CD4-positive, alpha-beta T cell (primary cell): ENCODE measurements around the gene GCN1. TPM values are rescaled to one million over a fixed set of nuclear protein-coding genes. Genes with fewer than 3 reads are reported as not detected.

ENCODE experiments used
- ATAC-seq: fragments of 200-7000 bp; cut with Tn5 transposase; one replicate; pipeline ENCODE4 v1.10.0; 2022; ENCODE audit warnings: mild to moderate bottlenecking; ENCODE audit not compliant: poor library complexity
- CTCF ChIA-PET: fragments of 350-600 bp; sonication (Branson Sonifier 250); formaldehyde crosslinking; loops from one replicate; lab custom pipeline; 2021; ENCODE audit warnings: antibody characterized with exemption, inconsistent platforms; lab: Charles Lee
- POLR2A ChIA-PET: fragments of 350-600 bp; sonication (Branson Sonifier 250); formaldehyde crosslinking; loops from one replicate; lab custom pipeline; 2021; ENCODE audit warnings: antibody characterized with exemption, inconsistent platforms; lab: Charles Lee
- DNase-seq, 14 experiments: peaks; one replicate each; pipeline ENCODE4 v3.0.0-alpha.2; 2013 to 2020; ENCODE audit warnings: mixed read lengths in 2 of 14
- H3K27ac ChIP-seq, 2 donors: one replicate each; pipeline versions ENCODE4 v1.5.1 to v1.7.0; 2013; ENCODE audit warnings: low read length in 2 of 2, low read depth in 1 of 2, mild to moderate bottlenecking in 1 of 2
- H3K27me3 ChIP-seq, 2 experiments: 1 replicate in 1 of 2; 2 replicates in 1 of 2; pipeline versions ENCODE4 v1.6.1 to v1.7.0; 2013; ENCODE audit warnings: low read length in 2 of 2, control low read depth in 1 of 2, mild to moderate bottlenecking in 1 of 2, moderate library complexity in 1 of 2; ENCODE audit not compliant: insufficient read depth in 2 of 2, control insufficient read depth in 1 of 2
- H3K36me3 ChIP-seq: one replicate; pipeline ENCODE4 v1.6.1; 2013; ENCODE audit warnings: low read length, control low read depth; ENCODE audit not compliant: insufficient read depth
- H3K4me1 ChIP-seq: one replicate; pipeline ENCODE4 v1.6.1; 2013; ENCODE audit warnings: low read length, control low read depth; ENCODE audit not compliant: insufficient read depth
- H3K4me3 ChIP-seq: one replicate; pipeline ENCODE4 v1.5.1; 2013; ENCODE audit warnings: mild to moderate bottlenecking, low read length, moderate library complexity
- H3K9me3 ChIP-seq, 2 experiments: 1 replicate in 1 of 2; 2 replicates in 1 of 2; pipeline versions ENCODE4 v1.6.1 to v1.7.0; 2013; ENCODE audit warnings: low read length in 2 of 2, mild to moderate bottlenecking in 2 of 2, control low read depth in 1 of 2, moderate library complexity in 1 of 2; ENCODE audit not compliant: control insufficient read depth in 1 of 2, insufficient read depth in 1 of 2
- H3K27ac Mint-ChIP-seq: one replicate; pipeline ENCODE4 v1.8.0; 2020; ENCODE audit warnings: mixed read lengths
- H3K27me3 Mint-ChIP-seq: one replicate; pipeline ENCODE4 v1.8.0; 2021; ENCODE audit warnings: mixed read lengths
- H3K36me3 Mint-ChIP-seq: one replicate; pipeline ENCODE4 v1.8.0; 2021; ENCODE audit warnings: low read depth, mixed read lengths
- H3K4me1 Mint-ChIP-seq: one replicate; pipeline ENCODE4 v1.8.0; 2021; ENCODE audit warnings: low read depth, mixed read lengths
- H3K4me3 Mint-ChIP-seq: one replicate; pipeline ENCODE4 v1.8.0; 2020; ENCODE audit warnings: mild to moderate bottlenecking, mixed read lengths
- H3K9me3 Mint-ChIP-seq: one replicate; pipeline ENCODE4 v1.8.0; 2020; ENCODE audit warnings: mixed read lengths
- CTCF ChIP-seq: fragments of 200-600 bp; IDR thresholded peaks from one replicate; pipeline ENCODE4 v1.8.0; 2022; ENCODE audit warnings: antibody characterized with exemption, mild to moderate bottlenecking
- intact Hi-C, 2 experiments: fragments of 100-400 bp; cut with DNase I in 1 of 2; cut with micrococcal nuclease in 1 of 2; formaldehyde crosslinking; loops; one replicate each; pipeline versions ENCODE4 v1.15.1 to v1.9.0; 2023 to 2025; cut with DNase I, micrococcal nuclease
- total RNA-seq, 174 experiments: library from RNA in 2 of 174; stranded (reverse) in 2 of 174; gene quantifications; one replicate each; pipeline ENCODE4 v1.2.3 and lab custom pipeline; 2021 to 2026

Gene GCN1
- total RNA-seq, 2 experiments from 2014 or later, result 121 to 128 TPM

GRCh38 chr12:120228291-120229070 lies 34.0 kb upstream of the GCN1 start:
- POLR2A ChIA-PET, result interaction anchor here (0.6 to 9.5 kb wide), 13 partner anchors 9 to 1859 kb away, joined by 3 to 192 read pairs (median 5); partner anchors contain the start of genes BICDL1, PXN, RNU4-1 and RNU4-2
- H3K4me1 Mint-ChIP-seq, result peaks cover 91% of the 10 kb centered on the region
- peak overlapping the region in 1 of 2 donors; percentile 26 for H3K27ac ChIP-seq
- no peaks in the 10 kb centered on the region for H3K9me3 Mint-ChIP-seq
- CTCF ChIA-PET, result interaction anchor here (0.5 to 9.6 kb wide), 14 partner anchors 9 to 88 kb away, joined by 3 to 234 read pairs (median 7); partner anchors contain the start of genes PXN, RNU4-1, RNU4-2 and RPLP0
- DNase-seq, result peak; percentile 83 to 94 (median 88)
- H3K4me3 ChIP-seq, result peak overlapping the region; percentile 28
- no peaks in the 10 kb centered on the region for H3K9me3 ChIP-seq
- H3K4me3 Mint-ChIP-seq, result peak overlapping the region; percentile 65
- H3K4me1 ChIP-seq, result peaks cover 95% of the 10 kb centered on the region
- intact Hi-C loops, result loop anchor here (1.0 to 2.0 kb wide), 4 partner anchors 22 to 38 kb away; partner anchors contain the start of gene PXN (in 1 of the 2)
- peaks cover 46% of the 10 kb centered on the region for H3K36me3 ChIP-seq
- H3K27me3 ChIP-seq, result no peaks in the 10 kb centered on the region
- H3K27me3 Mint-ChIP-seq, result no peaks in the 10 kb centered on the region
- H3K36me3 Mint-ChIP-seq, result peaks cover 42% of the 10 kb centered on the region
- ATAC-seq, result peak; percentile 69
- TF ChIP-seq CTCF, result peak; percentile 93
- H3K27ac Mint-ChIP-seq, result peak overlapping the region; percentile 70

GRCh38 chr12:120228041-120228290 lies 33.5 kb upstream of the GCN1 start:
- Mint-ChIP-seq H3K4me3 (no peak overlapping the region), H3K27me3 (no peaks in the 10 kb centered on the region), H3K27ac (peak overlapping the region; percentile 70), H3K36me3 (peaks cover 48% of the 10 kb centered on the region), H3K4me1 (peaks cover 85% of the 10 kb centered on the region), H3K9me3 (no peaks in the 10 kb centered on the region)
- intact Hi-C loops, result loop anchor here (1.0 to 2.0 kb wide), 4 partner anchors 23 to 38 kb away; partner anchors contain the start of gene PXN (in 1 of the 2)
- Histone ChIP-seq H3K4me3 (peak overlapping the region; percentile 28), H3K36me3 (peaks cover 49% of the 10 kb centered on the region), H3K9me3 (no peaks in the 10 kb centered on the region), H3K27me3 (no peaks in the 10 kb centered on the region), H3K4me1 (peaks cover 90% of the 10 kb centered on the region), H3K27ac (no peak overlapping the region)
- DNase-seq (no peak), ATAC-seq (no peak)
- CTCF ChIA-PET, result interaction anchor here (0.5 to 9.6 kb wide), 14 partner anchors 9 to 89 kb away, joined by 3 to 234 read pairs (median 7); partner anchors contain the start of genes PXN, RNU4-1, RNU4-2 and RPLP0
- POLR2A ChIA-PET, result interaction anchor here (0.6 to 9.5 kb wide), 12 partner anchors 9 to 1860 kb away, joined by 3 to 192 read pairs (median 8); partner anchors contain the start of genes BICDL1, PXN, RNU4-1 and RNU4-2
- TF ChIP-seq CTCF, result no peak

DNA sequence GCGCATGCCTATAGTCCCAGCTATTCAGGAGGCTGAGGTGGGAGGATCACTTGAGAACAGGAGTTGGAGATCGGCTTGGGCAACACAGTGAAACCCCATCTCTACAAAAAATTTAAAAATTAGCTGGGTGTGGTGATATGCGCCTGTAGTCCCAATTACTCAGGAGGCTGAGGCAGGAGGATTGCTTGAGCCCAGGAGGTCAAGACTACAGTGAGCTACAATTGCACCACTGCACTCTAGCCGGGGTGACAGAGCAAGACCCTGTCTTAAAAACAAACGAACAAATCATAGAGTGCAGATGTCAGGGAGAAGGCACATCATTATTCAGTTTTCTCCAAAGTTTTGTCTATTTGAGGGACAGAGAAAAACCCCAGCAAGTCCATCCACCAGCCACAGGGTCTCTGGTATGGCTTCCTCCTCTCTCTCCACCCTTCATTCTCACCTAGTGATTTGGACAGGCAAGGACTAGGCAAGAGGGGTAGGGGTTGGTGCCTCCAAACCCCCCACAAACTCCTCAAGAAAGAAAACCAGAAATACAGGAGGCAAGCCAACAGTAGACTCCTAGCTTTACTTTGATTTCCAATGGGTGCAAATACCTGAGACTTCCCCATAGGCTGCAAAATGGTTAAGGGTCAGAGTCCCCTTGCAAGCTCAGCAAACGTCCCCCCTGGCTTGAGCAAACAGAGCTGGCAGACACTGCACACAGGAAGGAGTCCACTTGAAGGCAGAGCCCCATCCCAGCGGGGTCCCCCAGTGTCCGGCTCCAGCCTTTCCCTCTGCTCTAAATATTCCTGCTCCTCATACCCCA lies 32.9 kb upstream of the GCN1 start:
- no peak for TF ChIP-seq CTCF
- peaks cover 53% of the 10 kb centered on the region for H3K36me3 Mint-ChIP-seq
- no peak overlapping the region for H3K4me3 Mint-ChIP-seq
- DNase-seq (no peak), ATAC-seq (no peak)
- Histone ChIP-seq H3K27ac (no peak overlapping the region), H3K4me3 (no peak overlapping the region), H3K27me3 (no peaks in the 10 kb centered on the region), H3K36me3 (peaks cover 54% of the 10 kb centered on the region), H3K9me3 (no peaks in the 10 kb centered on the region), H3K4me1 (peaks cover 85% of the 10 kb centered on the region)
- POLR2A ChIA-PET, result interaction anchor here (0.6 to 9.5 kb wide), 12 partner anchors 10 to 1860 kb away, joined by 3 to 192 read pairs (median 8); partner anchors contain the start of genes BICDL1, PXN, RNU4-1 and RNU4-2
- intact Hi-C loops, result loop anchor here (1.0 to 2.0 kb wide), 4 partner anchors 23 to 39 kb away; partner anchors contain the start of gene PXN (in 1 of the 2)
- CTCF ChIA-PET, result interaction anchor here (0.5 to 9.6 kb wide), 15 partner anchors 8 to 90 kb away, joined by 3 to 234 read pairs (median 7); partner anchors contain the start of genes PXN, RNU4-1, RNU4-2 and RPLP0
- H3K4me1 Mint-ChIP-seq, result peaks cover 80% of the 10 kb centered on the region
- H3K9me3 Mint-ChIP-seq, result no peaks in the 10 kb centered on the region
- H3K27ac Mint-ChIP-seq, result peak overlapping the region; percentile 70
- no peaks in the 10 kb centered on the region for H3K27me3 Mint-ChIP-seq
